GM12891 (cell line): ENCODE measurements around the gene RIMBP2.

Source experiments
- DNase-seq: peaks from one replicate; pipeline ENCODE4 v3.0.0; 2011; ENCODE audit warnings: low spot score; ENCODE audit not compliant: insufficient read length
- FAIRE-seq: peaks from 2 replicates; lab custom pipeline; 2011; peaks lifted over from hg19 to GRCh38; lab: Jason Lieb, UNC
- PAX5 ChIP-seq: IDR thresholded peaks from 2 replicates; pipeline ENCODE4 v1.6.1; 2011; ENCODE audit warnings: low read length, moderate library complexity, mild to moderate bottlenecking; ENCODE audit not compliant: insufficient read depth, severe bottlenecking
- POLR2A ChIP-seq: IDR thresholded peaks from 2 replicates; pipeline ENCODE4 v1.6.1; 2011; ENCODE audit warnings: low read depth, low read length, control low read depth
- POLR2AphosphoS5 ChIP-seq: IDR thresholded peaks from 2 replicates; pipeline ENCODE4 v1.6.1; 2011; ENCODE audit warnings: low read depth, low read length, control low read depth
- POU2F2 ChIP-seq: IDR thresholded peaks from 2 replicates; pipeline ENCODE4 v1.6.1; 2011; ENCODE audit warnings: low read depth, mild to moderate bottlenecking, control low read depth, low read length, moderate library complexity
- SPI1 ChIP-seq: IDR thresholded peaks from 2 replicates; pipeline ENCODE4 v1.6.1; 2011; ENCODE audit warnings: low read depth, low read length, control low read depth
- TAF1 ChIP-seq: IDR thresholded peaks from 2 replicates; pipeline ENCODE4 v1.6.1; 2011; ENCODE audit warnings: low read depth, low read length, control low read depth

The RIMBP2 gene

GRCh38 chr12:130449291-130449690 is 266.8 kb downstream of the RIMBP2 start:
- FAIRE-seq (no peak), DNase-seq (no peak)
- TF ChIP-seq POU2F2 (no peak), POLR2A (no peak), POLR2AphosphoS5 (no peak)

DNA sequence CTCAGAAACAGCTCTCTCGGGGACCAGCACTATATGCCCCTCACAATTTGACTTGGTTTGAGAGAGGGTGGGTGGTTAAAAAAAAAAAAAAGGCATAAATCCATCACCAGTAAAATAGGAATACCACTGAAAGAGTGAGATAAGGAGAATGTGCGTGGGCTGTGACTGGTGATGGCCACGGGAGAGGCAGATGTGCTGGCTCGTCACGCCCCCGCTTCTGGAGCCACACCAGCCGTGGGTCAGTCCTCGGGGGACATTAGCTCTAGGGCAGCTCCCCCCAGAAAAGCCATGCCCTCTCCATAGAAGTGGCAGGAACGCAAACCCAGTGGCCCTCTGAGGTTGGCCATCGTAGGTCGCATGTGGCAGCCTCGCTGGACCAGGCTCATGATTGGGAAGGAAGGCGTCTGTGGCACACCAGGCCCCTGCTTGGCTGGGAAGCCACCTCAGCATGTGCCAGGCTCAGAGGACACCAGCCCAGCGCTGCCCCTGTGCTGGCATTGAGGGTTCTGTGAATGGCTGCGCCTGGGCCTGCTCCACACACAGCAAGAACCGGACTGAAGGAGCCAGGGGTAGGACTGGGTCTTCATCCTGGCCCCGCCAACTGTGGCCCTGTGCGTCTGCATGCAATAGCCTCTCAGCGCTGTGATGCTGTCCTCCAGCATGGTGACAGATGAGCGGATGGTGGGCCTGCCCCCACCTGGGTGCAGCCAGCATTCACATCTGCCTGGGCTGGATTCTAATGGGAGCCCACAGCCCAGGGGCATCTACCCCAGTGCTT is 267.9 kb downstream of the RIMBP2 start:
- FAIRE-seq (no peak), DNase-seq (no peak)
- TF ChIP-seq SPI1 (no peak), POU2F2 (no peak), TAF1 (no peak), PAX5 (no peak), POLR2A (no peak), POLR2AphosphoS5 (no peak)

DNA sequence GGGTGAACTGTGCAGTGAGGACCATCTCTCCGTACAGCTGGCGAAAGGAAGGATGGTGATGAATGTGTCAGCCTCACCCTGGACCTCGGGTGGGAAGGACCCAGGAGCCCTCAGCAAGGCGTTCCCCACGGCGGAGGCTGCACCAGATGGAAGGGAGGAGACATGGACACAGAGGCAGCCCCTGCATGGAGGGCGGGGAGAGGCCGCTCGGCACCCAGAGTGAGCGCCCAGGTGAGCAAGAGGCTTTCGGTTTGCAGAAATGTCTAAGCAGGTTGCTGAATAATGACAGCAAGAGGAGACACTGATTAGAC is 268.5 kb downstream of the RIMBP2 start:
- TF ChIP-seq TAF1 (no peak), POLR2A (no peak), POU2F2 (no peak), PAX5 (no peak), SPI1 (no peak), POLR2AphosphoS5 (no peak)
- FAIRE-seq (no peak), DNase-seq (no peak)

- FAIRE-seq (no peak), DNase-seq (no peak)
- no peak for TF ChIP-seq SPI1
- no peak for TF ChIP-seq TAF1
- TF ChIP-seq PAX5: no peak
- no peak for TF ChIP-seq POLR2A
These were observed 269.0 kb downstream of the RIMBP2 start for GRCh38 chr12:130446846-130447654.

GRCh38 chr12:130444986-130445385 is 271.1 kb downstream of the RIMBP2 start:
- TF ChIP-seq POLR2AphosphoS5 (no peak), POU2F2 (no peak), SPI1 (no peak), POLR2A (no peak), TAF1 (no peak), PAX5 (no peak)
- FAIRE-seq (no peak), DNase-seq (no peak)

DNA sequence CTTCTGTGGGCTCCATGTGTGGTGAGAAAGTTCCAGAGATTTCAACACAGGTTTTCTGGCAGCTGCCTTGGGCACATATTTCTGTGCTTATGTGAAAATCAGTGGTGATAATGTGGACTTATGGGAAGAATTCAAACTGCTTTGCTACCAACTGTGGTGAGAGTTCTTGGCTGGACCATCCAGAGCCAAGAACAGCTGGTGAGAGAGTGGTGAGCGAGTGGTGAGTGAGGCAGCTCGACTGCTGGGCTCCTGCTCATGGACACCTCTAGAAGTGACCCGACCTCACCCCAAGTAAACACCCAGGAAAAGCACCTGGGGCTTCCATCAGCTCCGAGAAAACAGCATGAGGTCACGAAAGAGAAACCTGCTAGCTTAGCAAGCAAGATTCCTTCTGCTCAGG is 272.0 kb downstream of the RIMBP2 start:
- DNase-seq (no peak), FAIRE-seq (no peak)
- TF ChIP-seq POLR2A (no peak), POU2F2 (no peak), SPI1 (no peak), TAF1 (no peak), PAX5 (no peak), POLR2AphosphoS5 (no peak)

- FAIRE-seq (no peak), DNase-seq (no peak)
- no peak for TF ChIP-seq TAF1
These were observed 274.0 kb downstream of the RIMBP2 start for GRCh38 chr12:130441771-130442760.

- TF ChIP-seq PAX5 (no peak), TAF1 (no peak), POU2F2 (no peak), POLR2AphosphoS5 (no peak), SPI1 (no peak)
- FAIRE-seq (no peak), DNase-seq (no peak)
These were observed 275.6 kb downstream of the RIMBP2 start for GRCh38 chr12:130440411-130441080.

DNA sequence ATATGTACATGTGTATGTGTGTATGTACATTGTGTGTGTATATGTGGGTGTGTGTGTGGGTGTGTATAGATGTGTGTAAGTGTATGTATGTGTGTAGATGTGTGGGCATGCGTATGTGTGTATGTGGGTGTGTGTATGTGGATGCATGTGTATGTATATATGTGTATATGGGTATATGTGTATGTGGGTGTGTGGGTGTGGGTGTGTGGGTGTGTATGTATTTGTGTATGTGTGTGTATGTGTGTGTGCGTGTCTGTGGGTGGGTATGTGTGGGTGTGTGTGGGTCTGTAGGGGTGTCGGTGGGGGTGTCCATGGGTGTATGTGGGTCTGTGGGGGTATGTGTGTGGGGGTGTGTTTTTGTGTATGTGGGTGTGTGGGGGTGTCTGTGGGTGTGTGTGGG is 276.8 kb downstream of the RIMBP2 start:
- FAIRE-seq (peak; percentile 48), DNase-seq (no peak)
- TF ChIP-seq POLR2AphosphoS5 (no peak), PAX5 (no peak), POU2F2 (no peak), TAF1 (no peak), POLR2A (no peak), SPI1 (no peak)
